Body of pancreas (tissue), 4 donors: ENCODE data around the gene YOD1. TPM values are rescaled to one million over a fixed set of nuclear protein-coding genes. Genes with fewer than 3 reads are reported as not detected.

ENCODE experiments used
- ATAC-seq: fragments of 150-250 bp; one replicate; pipeline ENCODE4 v1.9.1; 2016
- DNase-seq, 4 donors: peaks; one replicate each; pipeline ENCODE4 v3.0.0-alpha.2; 2019
- H3K27ac ChIP-seq, 4 donors: fragments of 200-600 bp; sonication (generic); 1 replicate in 3 of 4; 2 replicates in 1 of 4; pipeline versions ENCODE4 v1.5.1 to v1.6.1; 2016 to 2019; ENCODE audit warnings: mild to moderate bottlenecking in 1 of 4, mixed read lengths in 1 of 4, moderate library complexity in 1 of 4
- H3K27me3 ChIP-seq, 2 donors: fragments of 200-600 bp; sonication (generic); one replicate each; pipeline ENCODE4 v1.6.0; 2016; ENCODE audit warnings: mild to moderate bottlenecking in 1 of 2
- H3K36me3 ChIP-seq, 2 donors: fragments of 200-600 bp; sonication (generic); replicated peaks in 1 of 2; 2 replicates each; pipeline ENCODE4 v1.5.1; 2016; ENCODE audit warnings: low read depth in 2 of 2; ENCODE audit not compliant: insufficient read depth in 1 of 2
- H3K4me1 ChIP-seq: fragments of 200-600 bp; sonication (generic); one replicate; pipeline ENCODE4 v1.6.0; 2016
- H3K4me3 ChIP-seq, 2 donors: fragments of 200-600 bp; sonication (generic); 1 replicate in 1 of 2; 2 replicates in 1 of 2; pipeline ENCODE4 v1.5.1; 2016 to 2019
- H3K9me3 ChIP-seq, 3 donors: fragments of 200-600 bp; sonication (generic); 1 replicate in 2 of 3; 2 replicates in 1 of 3; pipeline ENCODE4 v1.5.1; 2016
- CTCF ChIP-seq, 7 experiments: fragments of 450-650 bp in 4 of 7; fragments of 200-600 bp in 3 of 7; sonication (generic) in 3 of 7; IDR thresholded peaks; one replicate each; pipeline ENCODE4 v1.5.1; 2016 to 2019; ENCODE audit warnings: antibody characterized with exemption in 7 of 7
- POLR2A ChIP-seq, 3 donors: fragments of 450-650 bp; IDR thresholded peaks; one replicate each; pipeline ENCODE4 v1.6.1; 2016; ENCODE audit warnings: antibody characterized with exemption in 3 of 3, mild to moderate bottlenecking in 2 of 3
- WGBS, 2 donors: methylation state at CpG; one replicate each; pipeline ENCODE4 v1.1.5; 2017; 5-methylcytosine and 5-hydroxymethylcytosine counted together
- intact Hi-C: fragments of 100-400 bp; cut with DNase I; formaldehyde crosslinking; loops from one replicate; pipeline ENCODE4 v1.15.1; 2023
- total RNA-seq, 2 donors: library from RNA; depleted of rRNA; stranded (reverse); fragments of >200 nt; gene quantifications; one replicate each; pipeline ENCODE4 v1.1.0, GENCODE V29; 2016

The YOD1 gene
- total RNA-seq, 2 donors from 2014 or later, result 5.4 to 5.9 TPM

GRCh38 chr1:207031016-207031415 lies 20.0 kb downstream of the YOD1 start:
- WGBS, 2 donors, result 0 to 7% methylated on average over 1 of the region's 1 CpG
- intact Hi-C loops, result no loop called here

GRCh38 chr1:207030522-207031009 lies 20.4 kb downstream of the YOD1 start:
- Histone ChIP-seq H3K36me3 (no peaks in the 10 kb centered on the region), H3K4me3 (no peak overlapping the region), H3K27me3 (no peaks in the 10 kb centered on the region), H3K4me1 (peaks cover 73% of the 10 kb centered on the region), H3K9me3 (no peaks in the 10 kb centered on the region), H3K27ac (peak overlapping the region; percentile 87 to 92 (median 90))
- intact Hi-C loops, result no loop called here
- TF ChIP-seq POLR2A (IDR thresholded peaks at IDR 0.05) (peak in 2 of 3 donors; percentile 28 to 33), CTCF (IDR thresholded peaks at IDR 0.05) (no peak)
- no peak for DNase-seq
- 11 to 20% methylated on average over 5 of the region's 5 CpGs for WGBS, 2 donors
- ATAC-seq, result peak; percentile 24

More at GRCh38 chr1:207031016-207031415, 20.0 kb downstream of the YOD1 start:
- peaks cover 68% of the 10 kb centered on the region for H3K4me1 ChIP-seq
- H3K36me3 ChIP-seq, result no peaks in the 10 kb centered on the region
- no peak overlapping the region for H3K4me3 ChIP-seq
- DNase-seq (no peak), ATAC-seq (no peak)
- peak overlapping the region; percentile 87 to 92 (median 90) for H3K27ac ChIP-seq
- no peaks in the 10 kb centered on the region for H3K27me3 ChIP-seq
- TF ChIP-seq CTCF (IDR thresholded peaks at IDR 0.05) (no peak), POLR2A (IDR thresholded peaks at IDR 0.05) (no peak)
- H3K9me3 ChIP-seq, result no peaks in the 10 kb centered on the region

GRCh38 chr1:207029701-207030521 lies 21.1 kb downstream of the YOD1 start:
- ATAC-seq (no peak), DNase-seq (no peak)
- Histone ChIP-seq H3K36me3 (no peaks in the 10 kb centered on the region), H3K4me1 (peaks cover 79% of the 10 kb centered on the region), H3K27ac (peak overlapping the region; percentile 87 to 92 (median 90)), H3K4me3 (no peak overlapping the region), H3K9me3 (no peaks in the 10 kb centered on the region), H3K27me3 (no peaks in the 10 kb centered on the region)
- intact Hi-C loops, result no loop called here
- WGBS, 2 donors, result 30 to 32% methylated on average over 5 of the region's 5 CpGs
- TF ChIP-seq POLR2A (IDR thresholded peaks at IDR 0.05) (no peak), CTCF (IDR thresholded peaks at IDR 0.05) (no peak)

GRCh38 chr1:207028884-207029650 lies 21.9 kb downstream of the YOD1 start:
- no peaks in the 10 kb centered on the region for H3K36me3 ChIP-seq
- ATAC-seq (no peak), DNase-seq (no peak)
- 62 to 65% methylated on average over 2 of the region's 2 CpGs for WGBS, 2 donors
- no peaks in the 10 kb centered on the region for H3K27me3 ChIP-seq
- TF ChIP-seq POLR2A (IDR thresholded peaks at IDR 0.05) (no peak), CTCF (IDR thresholded peaks at IDR 0.05) (no peak)
- peaks cover 86% of the 10 kb centered on the region for H3K4me1 ChIP-seq
- intact Hi-C loops, result no loop called here
- peak overlapping the region in 3 of 4 donors; percentile 90 to 92 (median 91) for H3K27ac ChIP-seq
- H3K9me3 ChIP-seq, result no peaks in the 10 kb centered on the region
- no peak overlapping the region for H3K4me3 ChIP-seq
